K562 (cell line): ENCODE data around the gene MAP4K1. TPM values are rescaled to one million over a fixed set of nuclear protein-coding genes. Genes with fewer than 3 reads are reported as not detected.

Experiments used
- BDP1 ChIP-seq: IDR thresholded peaks from 3 replicates; pipeline ENCODE4 v1.6.1; 2011; ENCODE audit not compliant: insufficient read length, insufficient read depth
- CBFB ChIP-seq: sonication (generic); formaldehyde crosslinking; IDR thresholded peaks from 2 replicates; pipeline ENCODE4 v1.4.0; 2020; ENCODE audit warnings: mild to moderate bottlenecking, missing genetic modification reagents
- CEBPB ChIP-seq: fragments of 450-650 bp; IDR thresholded peaks from 2 replicates; pipeline ENCODE4 v1.6.1; 2016; ENCODE audit warnings: missing genetic modification characterization, missing compliant biosample characterization
- EHMT2 ChIP-seq: fragments of 450-650 bp; IDR thresholded peaks from 2 replicates; pipeline ENCODE4 v1.6.1; 2018; ENCODE audit warnings: antibody characterized with exemption
- EWSR1 ChIP-seq: fragments of 450-650 bp; IDR thresholded peaks from 2 replicates; pipeline ENCODE4 v1.6.1; 2018; ENCODE audit warnings: borderline replicate concordance, mild to moderate bottlenecking, low read depth, moderate library complexity; ENCODE audit not compliant: partially characterized antibody
- HEY1 ChIP-seq: fragments of 250-450 bp; sonication (Bioruptor Pico); IDR thresholded peaks from 2 replicates; pipeline ENCODE4 v1.5.0; 2020; ENCODE audit warnings: mild to moderate bottlenecking, moderate library complexity, borderline replicate concordance
- MECOM ChIP-seq: fragments of 250-450 bp; sonication (Bioruptor Pico); IDR thresholded peaks from 2 replicates; pipeline ENCODE4 v1.8.0; 2022; ENCODE audit warnings: inconsistent platforms
- MTA1 ChIP-seq: fragments of 450-650 bp; IDR thresholded peaks from 2 replicates; pipeline ENCODE4 v1.6.1; 2017; ENCODE audit warnings: borderline replicate concordance
- NFE2L1 ChIP-seq: fragments of 450-650 bp; IDR thresholded peaks from 2 replicates; pipeline ENCODE4 v1.6.1; 2016; ENCODE audit warnings: missing genetic modification characterization, low read depth, mild to moderate bottlenecking, missing compliant biosample characterization, moderate library complexity, borderline replicate concordance
- POLR2AphosphoS2 ChIP-seq: IDR thresholded peaks from 2 replicates; pipeline ENCODE4 v1.6.1; 2012; ENCODE audit warnings: low read length, improper control_type of control experiment
- RAD21 ChIP-seq, 2 experiments: fragments of 250-450 bp in 1 of 2; fragments of 450-650 bp in 1 of 2; sonication (Bioruptor Pico) in 1 of 2; formaldehyde crosslinking in 1 of 2; IDR thresholded peaks in 1 of 2; conservative IDR thresholded peaks in 1 of 2; 2 replicates each; pipeline versions ENCODE4 v1.4.0 to v1.8.0; 2020 to 2022; ENCODE audit warnings: mild to moderate bottlenecking in 2 of 2, moderate library complexity in 1 of 2
- SIRT6 ChIP-seq: IDR thresholded peaks from one replicate; pipeline ENCODE4 v1.6.1; 2012; ENCODE audit warnings: low read depth, mild to moderate bottlenecking, control low read depth, inconsistent platforms, low read length, moderate library complexity
- SPI1 ChIP-seq: IDR thresholded peaks from 2 replicates; pipeline ENCODE4 v1.6.1; 2011; ENCODE audit warnings: low read depth, low read length, control low read depth, borderline replicate concordance
- TGIF2 ChIP-seq: sonication (generic); formaldehyde crosslinking; IDR thresholded peaks from 2 replicates; pipeline ENCODE4 v1.8.1; 2022; ENCODE audit warnings: mild to moderate bottlenecking, missing genetic modification reagents, moderate library complexity
- ZBTB1 ChIP-seq: sonication (generic); formaldehyde crosslinking; IDR thresholded peaks from 2 replicates; pipeline ENCODE4 v1.8.1; 2023; ENCODE audit warnings: missing genetic modification reagents, low read depth, mild to moderate bottlenecking, borderline replicate concordance
- ZNF324 ChIP-seq: fragments of 250-450 bp; sonication (Bioruptor Pico); IDR thresholded peaks from 2 replicates; pipeline ENCODE4 v1.4.0; 2020; ENCODE audit warnings: mild to moderate bottlenecking
- ZNF408 ChIP-seq: fragments of 250-450 bp; sonication (Bioruptor Pico); IDR thresholded peaks from 2 replicates; pipeline ENCODE4 v1.4.0; 2020; ENCODE audit warnings: low read depth, mild to moderate bottlenecking, moderate library complexity
- polyA plus RNA-seq, 8 experiments: library from polyadenylated mRNA; depleted of rRNA in 4 of 8; stranded (reverse) in 5 of 8; unstranded in 3 of 8; fragments of >200 nt; fragmentation: Nextera tagmentation in 2 of 8; fragmentation: Illumina TruSeq in 1 of 8; extraction: Ambion mirVana in 2 of 8; extraction: Trizol in 1 of 8; gene quantifications; 2 replicates each; pipeline versions ENCODE4 v1.2.1 to v1.2.3, GENCODE V29; 2011 to 2014; ENCODE audit warnings: inconsistent platforms in 1 of 8, missing spikeins in 1 of 8
- total RNA-seq, 7 experiments: library from RNA; depleted of rRNA in 6 of 7; stranded (reverse); fragments of >200 nt in 6 of 7; fragmentation: Illumina TruSeq in 2 of 7; extraction: Trizol in 2 of 7; gene quantifications; 2 replicates each; pipeline versions ENCODE4 v1.2.1 to v1.2.3, GENCODE V29; 2011 to 2021; ENCODE audit warnings: low replicate concordance in 1 of 7
- TF ChIP-seq, protein P1 (sequence below): fragments of 250-450 bp; sonication (Bioruptor Pico); IDR thresholded peaks from 2 replicates; pipeline ENCODE4 v1.4.0; 2020
- TF ChIP-seq, protein P2 (sequence below): fragments of 150-350 bp; IDR thresholded peaks from 2 replicates; pipeline ENCODE4 v1.6.1; 2014; ENCODE audit warnings: low read depth, mild to moderate bottlenecking, low read length, borderline replicate concordance

MAP4K1 gene
- total and polyA plus RNA-seq, 9 of the 15 experiments (the other 6 are each of a cell fraction or from before 2014, with no cell fraction given): 0.14 to 3.2 (median 0.73) TPM; not detected in 1

DNA sequence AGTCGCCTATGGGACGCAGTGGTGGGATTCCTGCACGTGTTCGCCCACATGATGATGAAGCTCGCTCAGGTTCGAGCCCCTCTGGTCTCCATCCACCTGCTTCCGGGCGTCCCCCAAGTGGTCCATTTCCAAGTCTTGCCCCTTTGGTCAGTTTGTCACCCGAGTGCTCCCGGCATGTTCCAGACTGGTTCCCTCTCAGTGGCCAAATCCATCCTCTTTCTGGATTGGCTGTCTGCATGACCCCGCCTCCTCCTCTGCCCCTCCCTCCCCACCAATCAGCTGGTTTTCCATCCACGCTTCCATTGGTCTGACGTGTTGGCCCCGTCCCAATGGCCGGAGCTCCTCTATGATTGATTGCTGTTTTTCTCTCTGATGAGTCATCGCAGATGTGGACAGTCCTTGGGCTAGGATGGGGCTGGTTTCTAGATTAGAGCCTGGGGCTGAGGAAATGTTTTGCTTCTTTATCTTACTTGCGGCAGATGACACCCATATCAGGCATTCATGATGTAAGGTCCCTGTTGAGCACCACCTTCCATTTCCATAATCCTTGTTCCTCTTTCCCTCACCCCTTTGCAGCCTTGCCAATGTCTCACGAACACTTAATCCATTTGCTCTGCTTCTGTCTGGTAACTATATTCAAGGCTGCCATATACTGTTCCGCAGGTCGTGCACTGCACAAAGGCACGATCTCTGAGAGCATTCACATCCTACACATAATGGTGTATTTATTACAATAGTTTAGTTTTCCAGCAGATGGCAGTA lies 73.8 kb downstream of the MAP4K1 start (continued):
- TF ChIP-seq ZNF324 (CRISPR knock-in tag) (no peak), ZNF408 (no peak), CBFB (CRISPR knock-in tag) (no peak), NFE2L1 (tag) (peak; percentile 54; the same call in 1 of the 2 replicates), ZBTB1 (CRISPR knock-in tag) (no peak), EWSR1 (no peak), MECOM (peak; percentile 95), HEY1 (no peak), TGIF2 (no peak), MTA1 (peak; percentile 87), EHMT2 (peak; percentile 82), BDP1 (no peak), RAD21 (CRISPR knock-in tag; conservative IDR thresholded peaks at IDR 0.05 in 1 of 2, IDR thresholded peaks at IDR 0.05 in 1 of 2) (peak; percentile 85 to 88), SIRT6 (no peak), SPI1 (peak; percentile 79), POLR2AphosphoS2 (no peak; the same call in 1 of the 2 replicates), CEBPB (tag) (peak; percentile 95)
- TF ChIP-seq, protein P1, sequence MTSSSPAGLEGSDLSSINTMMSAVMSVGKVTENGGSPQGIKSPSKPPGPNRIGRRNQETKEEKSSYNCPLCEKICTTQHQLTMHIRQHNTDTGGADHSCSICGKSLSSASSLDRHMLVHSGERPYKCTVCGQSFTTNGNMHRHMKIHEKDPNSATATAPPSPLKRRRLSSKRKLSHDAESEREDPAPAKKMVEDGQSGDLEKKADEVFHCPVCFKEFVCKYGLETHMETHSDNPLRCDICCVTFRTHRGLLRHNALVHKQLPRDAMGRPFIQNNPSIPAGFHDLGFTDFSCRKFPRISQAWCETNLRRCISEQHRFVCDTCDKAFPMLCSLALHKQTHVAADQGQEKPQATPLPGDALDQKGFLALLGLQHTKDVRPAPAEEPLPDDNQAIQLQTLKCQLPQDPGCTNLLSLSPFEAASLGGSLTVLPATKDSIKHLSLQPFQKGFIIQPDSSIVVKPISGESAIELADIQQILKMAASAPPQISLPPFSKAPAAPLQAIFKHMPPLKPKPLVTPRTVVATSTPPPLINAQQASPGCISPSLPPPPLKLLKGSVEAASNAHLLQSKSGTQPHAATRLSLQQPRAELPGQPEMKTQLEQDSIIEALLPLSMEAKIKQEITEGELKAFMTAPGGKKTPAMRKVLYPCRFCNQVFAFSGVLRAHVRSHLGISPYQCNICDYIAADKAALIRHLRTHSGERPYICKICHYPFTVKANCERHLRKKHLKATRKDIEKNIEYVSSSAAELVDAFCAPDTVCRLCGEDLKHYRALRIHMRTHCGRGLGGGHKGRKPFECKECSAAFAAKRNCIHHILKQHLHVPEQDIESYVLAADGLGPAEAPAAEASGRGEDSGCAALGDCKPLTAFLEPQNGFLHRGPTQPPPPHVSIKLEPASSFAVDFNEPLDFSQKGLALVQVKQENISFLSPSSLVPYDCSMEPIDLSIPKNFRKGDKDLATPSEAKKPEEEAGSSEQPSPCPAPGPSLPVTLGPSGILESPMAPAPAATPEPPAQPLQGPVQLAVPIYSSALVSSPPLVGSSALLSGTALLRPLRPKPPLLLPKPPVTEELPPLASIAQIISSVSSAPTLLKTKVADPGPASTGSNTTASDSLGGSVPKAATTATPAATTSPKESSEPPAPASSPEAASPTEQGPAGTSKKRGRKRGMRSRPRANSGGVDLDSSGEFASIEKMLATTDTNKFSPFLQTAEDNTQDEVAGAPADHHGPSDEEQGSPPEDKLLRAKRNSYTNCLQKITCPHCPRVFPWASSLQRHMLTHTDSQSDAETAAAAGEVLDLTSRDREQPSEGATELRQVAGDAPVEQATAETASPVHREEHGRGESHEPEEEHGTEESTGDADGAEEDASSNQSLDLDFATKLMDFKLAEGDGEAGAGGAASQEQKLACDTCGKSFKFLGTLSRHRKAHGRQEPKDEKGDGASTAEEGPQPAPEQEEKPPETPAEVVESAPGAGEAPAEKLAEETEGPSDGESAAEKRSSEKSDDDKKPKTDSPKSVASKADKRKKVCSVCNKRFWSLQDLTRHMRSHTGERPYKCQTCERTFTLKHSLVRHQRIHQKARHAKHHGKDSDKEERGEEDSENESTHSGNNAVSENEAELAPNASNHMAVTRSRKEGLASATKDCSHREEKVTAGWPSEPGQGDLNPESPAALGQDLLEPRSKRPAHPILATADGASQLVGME (CRISPR knock-in tag): no peak
- TF ChIP-seq, protein P2, sequence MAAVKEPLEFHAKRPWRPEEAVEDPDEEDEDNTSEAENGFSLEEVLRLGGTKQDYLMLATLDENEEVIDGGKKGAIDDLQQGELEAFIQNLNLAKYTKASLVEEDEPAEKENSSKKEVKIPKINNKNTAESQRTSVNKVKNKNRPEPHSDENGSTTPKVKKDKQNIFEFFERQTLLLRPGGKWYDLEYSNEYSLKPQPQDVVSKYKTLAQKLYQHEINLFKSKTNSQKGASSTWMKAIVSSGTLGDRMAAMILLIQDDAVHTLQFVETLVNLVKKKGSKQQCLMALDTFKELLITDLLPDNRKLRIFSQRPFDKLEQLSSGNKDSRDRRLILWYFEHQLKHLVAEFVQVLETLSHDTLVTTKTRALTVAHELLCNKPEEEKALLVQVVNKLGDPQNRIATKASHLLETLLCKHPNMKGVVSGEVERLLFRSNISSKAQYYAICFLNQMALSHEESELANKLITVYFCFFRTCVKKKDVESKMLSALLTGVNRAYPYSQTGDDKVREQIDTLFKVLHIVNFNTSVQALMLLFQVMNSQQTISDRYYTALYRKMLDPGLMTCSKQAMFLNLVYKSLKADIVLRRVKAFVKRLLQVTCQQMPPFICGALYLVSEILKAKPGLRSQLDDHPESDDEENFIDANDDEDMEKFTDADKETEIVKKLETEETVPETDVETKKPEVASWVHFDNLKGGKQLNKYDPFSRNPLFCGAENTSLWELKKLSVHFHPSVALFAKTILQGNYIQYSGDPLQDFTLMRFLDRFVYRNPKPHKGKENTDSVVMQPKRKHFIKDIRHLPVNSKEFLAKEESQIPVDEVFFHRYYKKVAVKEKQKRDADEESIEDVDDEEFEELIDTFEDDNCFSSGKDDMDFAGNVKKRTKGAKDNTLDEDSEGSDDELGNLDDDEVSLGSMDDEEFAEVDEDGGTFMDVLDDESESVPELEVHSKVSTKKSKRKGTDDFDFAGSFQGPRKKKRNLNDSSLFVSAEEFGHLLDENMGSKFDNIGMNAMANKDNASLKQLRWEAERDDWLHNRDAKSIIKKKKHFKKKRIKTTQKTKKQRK: no peak; the same call in 1 of the 2 replicates
